ENCODE data around the gene PDGFD.
"Not testable (repeated sequence)": the region's sequence is repeated elsewhere in the genome, so short reads cannot be mapped to it uniquely, and the experiment has no call there.

- TF ChIP-seq CTCF, POLR2A (IDR thresholded peaks at IDR 0.05): not testable (repeated sequence)
These were observed 117.1 kb downstream of the PDGFD start for GRCh38 chr11:104046858-104047257.

Measured in tibial nerve (tissue), 3 donors.